Body of pancreas (tissue), 4 donors: Measurements from ENCODE around the gene OR7C2.

Experiments
- CTCF ChIP-seq, 7 experiments: fragments of 450-650 bp in 4 of 7; fragments of 200-600 bp in 3 of 7; sonication (generic) in 3 of 7; IDR thresholded peaks; one replicate each; pipeline ENCODE4 v1.5.1; 2016 to 2019; ENCODE audit warnings: antibody characterized with exemption in 7 of 7
- POLR2A ChIP-seq, 3 donors: fragments of 450-650 bp; IDR thresholded peaks; one replicate each; pipeline ENCODE4 v1.6.1; 2016; ENCODE audit warnings: antibody characterized with exemption in 3 of 3, mild to moderate bottlenecking in 2 of 3

DNA sequence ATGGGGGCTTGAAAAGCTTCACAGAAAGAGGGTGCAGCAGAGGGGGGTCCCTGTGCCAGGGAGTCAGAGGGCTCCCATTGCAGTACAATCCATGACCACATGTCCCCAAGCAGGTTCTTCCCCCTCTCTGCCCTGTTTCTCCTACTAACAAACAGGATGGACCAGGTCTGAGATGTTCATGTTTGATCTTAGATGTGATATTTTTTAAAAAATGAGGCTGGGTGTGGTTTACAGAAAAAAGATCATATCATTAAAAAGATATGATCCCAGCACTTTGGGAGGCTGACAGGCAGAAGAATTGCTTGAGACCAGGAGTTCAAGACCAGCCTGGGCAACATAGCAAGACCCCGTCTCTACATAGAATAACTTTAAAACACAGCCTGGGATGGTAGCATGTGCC, 9.1 kb downstream of the OR7C2 start:
- TF ChIP-seq CTCF (IDR thresholded peaks at IDR 0.05) (no peak), POLR2A (IDR thresholded peaks at IDR 0.05) (no peak)
